ENCODE measurements around the gene A2M.

DNA sequence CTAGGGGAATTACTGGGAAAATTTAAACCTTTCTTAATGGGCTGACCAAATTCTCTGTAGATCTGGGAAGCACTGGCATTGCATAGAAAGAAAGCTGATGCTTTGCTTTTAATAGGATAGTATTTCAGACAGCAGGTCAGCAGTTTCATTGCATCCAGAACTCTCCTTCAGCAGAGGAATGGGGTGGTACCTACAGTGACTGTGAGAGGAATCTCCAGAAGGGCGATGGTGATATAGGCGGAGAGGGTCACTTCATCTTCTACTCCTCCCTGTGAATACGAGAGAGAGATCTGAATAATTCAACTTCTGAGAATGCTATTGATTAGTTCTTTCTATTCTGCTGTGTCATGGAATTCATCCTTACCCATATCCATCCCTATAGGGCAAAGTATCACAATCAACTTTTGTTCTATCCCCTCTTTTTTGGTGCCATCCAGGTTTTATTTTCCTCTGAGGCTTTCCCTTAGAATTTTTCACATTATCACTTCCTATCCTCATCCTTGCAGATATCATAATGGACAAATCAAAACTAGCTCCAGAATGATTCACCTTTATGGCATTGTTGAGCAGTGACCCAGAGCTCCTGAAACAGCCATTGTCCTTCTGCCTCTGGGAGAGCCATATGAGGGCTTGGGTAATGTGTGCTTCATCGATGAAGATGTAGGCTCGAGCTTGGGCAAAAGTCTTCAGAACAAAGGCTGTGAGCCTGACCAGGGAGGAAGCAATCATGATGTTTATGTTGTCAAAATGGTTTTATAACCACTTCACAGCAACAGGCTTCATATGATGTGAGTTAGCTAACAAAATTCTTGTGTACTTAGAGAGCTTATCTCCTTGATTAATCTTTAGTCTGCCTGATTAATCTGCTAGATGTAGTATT is 38.3 kb downstream of the A2M start:
- TF ChIP-seq EP300 (IDR thresholded peaks at IDR 0.05; ENCODE audit: low read depth) = no peak
- TF ChIP-seq POLR2A (IDR thresholded peaks at IDR 0.05) = no peak
- TF ChIP-seq CTCF (IDR thresholded peaks at IDR 0.05) = no peak

Data from transverse colon (tissue), 3 donors.